Loucy (cell line): ENCODE data around the gene ANXA9.

Source experiments
- H2AFZ ChIP-seq: fragments of 200-600 bp; sonication (generic); 2 replicates; pipeline ENCODE4 v1.6.0; 2016; ENCODE audit warnings: antibody characterized with exemption, mild to moderate bottlenecking, low read length, moderate library complexity
- H3F3A ChIP-seq: fragments of 200-600 bp; 2 replicates; pipeline ENCODE4 v1.6.0; 2016; ENCODE audit warnings: antibody characterized with exemption, low read depth, mild to moderate bottlenecking
- H3K27me3 ChIP-seq: fragments of 200-600 bp; sonication (generic); 2 replicates; pipeline ENCODE4 v1.6.1; 2014; ENCODE audit warnings: low read length, mild to moderate bottlenecking; ENCODE audit not compliant: insufficient read depth, poor library complexity, severe bottlenecking
- H3K36me3 ChIP-seq: fragments of 200-600 bp; sonication (generic); 2 replicates; pipeline ENCODE4 v1.6.1; 2016; ENCODE audit warnings: low read length; ENCODE audit not compliant: insufficient read depth
- H3K4me1 ChIP-seq: fragments of 200-600 bp; sonication (generic); 2 replicates; pipeline ENCODE4 v1.5.1; 2014; ENCODE audit warnings: low read length, mild to moderate bottlenecking; ENCODE audit not compliant: insufficient read depth, poor library complexity, severe bottlenecking
- H3K4me2 ChIP-seq: fragments of 200-600 bp; sonication (generic); 2 replicates; pipeline ENCODE4 v1.6.0; 2014; ENCODE audit warnings: antibody characterized with exemption, low read length, low read depth, mild to moderate bottlenecking; ENCODE audit not compliant: poor library complexity, severe bottlenecking
- H3K4me3 ChIP-seq: fragments of 200-600 bp; sonication (generic); 2 replicates; pipeline ENCODE4 v1.5.1; 2014; ENCODE audit warnings: low read length, mild to moderate bottlenecking, mixed read lengths; ENCODE audit not compliant: poor library complexity, severe bottlenecking
- H3K79me2 ChIP-seq: fragments of 200-600 bp; sonication (generic); 2 replicates; pipeline ENCODE4 v1.6.1; 2014; ENCODE audit warnings: low read length; ENCODE audit not compliant: insufficient read depth
- H3K9ac ChIP-seq: fragments of 200-600 bp; sonication (generic); 2 replicates; pipeline ENCODE4 v1.6.0; 2014; ENCODE audit warnings: mild to moderate bottlenecking, low read depth, low read length, moderate library complexity; ENCODE audit not compliant: poor library complexity, severe bottlenecking
- H3K9me2 ChIP-seq: fragments of 200-600 bp; sonication (generic); replicated peaks from 2 replicates; pipeline ENCODE4 v1.6.1; 2016; ENCODE audit warnings: low read depth, low read length, mixed read lengths
- H3K9me3 ChIP-seq: fragments of 200-600 bp; sonication (generic); 2 replicates; pipeline ENCODE4 v1.6.1; 2014; ENCODE audit warnings: mild to moderate bottlenecking, antibody characterized with exemption, low read length, low read depth; ENCODE audit not compliant: insufficient read depth
- H4K20me1 ChIP-seq: fragments of 200-600 bp; sonication (generic); 2 replicates; pipeline ENCODE4 v1.6.0; 2014; ENCODE audit warnings: antibody characterized with exemption, low read length, mild to moderate bottlenecking; ENCODE audit not compliant: insufficient read depth, poor library complexity, severe bottlenecking
- CTCF ChIP-seq: fragments of 200-600 bp; sonication (generic); conservative IDR thresholded peaks from 2 replicates; pipeline ENCODE4 v1.5.1; 2014; ENCODE audit warnings: mild to moderate bottlenecking, antibody characterized with exemption, low read length
- EZH2phosphoT487 ChIP-seq: fragments of 200-600 bp; IDR thresholded peaks from 2 replicates; pipeline ENCODE4 v1.6.1; 2018; ENCODE audit warnings: antibody characterized with exemption, mild to moderate bottlenecking, moderate library complexity, borderline replicate concordance

ANXA9 gene

GRCh38 chr1:150971583-150972416 is 10.3 kb upstream of the ANXA9 start:
- peak overlapping the region; percentile 98 for H3K9ac ChIP-seq
- peaks cover 3% of the 10 kb centered on the region; the same call in 1 of the 2 replicates for H3F3A ChIP-seq
- peak overlapping the region; percentile 96 for H3K4me2 ChIP-seq
- peaks cover 22% of the 10 kb centered on the region; the same call in 1 of the 2 replicates for H3K36me3 ChIP-seq
- H3K79me2 ChIP-seq = peaks cover 70% of the 10 kb centered on the region
- TF ChIP-seq EZH2phosphoT487 = no peak
- TF ChIP-seq CTCF = peak; percentile 49
- no peaks in the 10 kb centered on the region for H3K9me2 ChIP-seq
- H3K4me3 ChIP-seq = peak overlapping the region; percentile 100
- H4K20me1 ChIP-seq = peaks cover 63% of the 10 kb centered on the region
- no peaks in the 10 kb centered on the region for H3K9me3 ChIP-seq
- H2AFZ ChIP-seq = no peak overlapping the region
- H3K4me1 ChIP-seq = peaks cover 46% of the 10 kb centered on the region
- H3K27me3 ChIP-seq = no peaks in the 10 kb centered on the region

- Histone ChIP-seq H3K36me3 (peaks cover 15% of the 10 kb centered on the region; the same call in 1 of the 2 replicates), H3K9ac (peak overlapping the region; percentile 98), H3K9me2 (no peaks in the 10 kb centered on the region), H3K9me3 (no peaks in the 10 kb centered on the region), H3F3A (peaks cover 5% of the 10 kb centered on the region; the same call in 1 of the 2 replicates), H3K79me2 (peaks cover 70% of the 10 kb centered on the region), H3K4me3 (peak overlapping the region; percentile 100), H2AFZ (no peak overlapping the region), H3K27me3 (no peaks in the 10 kb centered on the region), H3K4me2 (peak overlapping the region; percentile 96), H3K4me1 (peaks cover 51% of the 10 kb centered on the region), H4K20me1 (peaks cover 59% of the 10 kb centered on the region)
- TF ChIP-seq CTCF (no peak), EZH2phosphoT487 (no peak)
These were observed 9.6 kb upstream of the ANXA9 start for GRCh38 chr1:150972417-150972940.

GRCh38 chr1:150973258-150973835 is 8.7 kb upstream of the ANXA9 start:
- peak overlapping the region; percentile 98 for H3K9ac ChIP-seq
- peaks cover 5% of the 10 kb centered on the region; the same call in 1 of the 2 replicates for H3F3A ChIP-seq
- TF ChIP-seq EZH2phosphoT487 (no peak), CTCF (no peak)
- no peaks in the 10 kb centered on the region for H3K27me3 ChIP-seq
- H2AFZ ChIP-seq = no peak overlapping the region; the same call in 1 of the 2 replicates
- peaks cover 6% of the 10 kb centered on the region; the same call in 1 of the 2 replicates for H3K36me3 ChIP-seq
- H3K4me3 ChIP-seq = peak overlapping the region; percentile 100
- H3K4me2 ChIP-seq = peak overlapping the region; percentile 96
- peaks cover 58% of the 10 kb centered on the region for H3K4me1 ChIP-seq
- peaks cover 61% of the 10 kb centered on the region for H3K79me2 ChIP-seq
- no peaks in the 10 kb centered on the region for H3K9me3 ChIP-seq
- H3K9me2 ChIP-seq = no peaks in the 10 kb centered on the region
- peaks cover 51% of the 10 kb centered on the region for H4K20me1 ChIP-seq
